ENCODE results near the gene ZNF804A.

Gene ZNF804A

DNA sequence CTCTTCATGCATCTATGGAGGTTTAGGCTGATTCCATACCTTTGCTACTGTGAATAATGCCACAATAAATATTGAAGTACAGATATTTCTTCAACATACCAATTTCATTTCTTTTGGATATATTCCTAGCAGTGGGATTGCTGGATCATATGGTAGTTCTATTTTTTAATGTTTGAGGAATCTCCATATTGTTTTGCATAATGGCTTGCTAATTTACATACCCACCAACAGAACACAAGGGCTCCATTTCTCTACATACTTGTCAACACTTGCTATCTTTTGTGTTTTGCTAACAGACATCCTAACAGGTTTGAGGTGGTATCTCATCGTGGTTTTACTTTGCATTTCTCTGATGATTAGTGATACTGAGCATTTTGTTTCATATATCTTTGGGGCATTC, 253.2 kb downstream of the ZNF804A start:
- no peak overlapping the region for H3K4me3 ChIP-seq (ENCODE audit: low read depth, low read length)
- CTCF ChIA-PET = no interaction called here
- POLR2A ChIA-PET = no interaction called here
- no peak for DNase-seq (ENCODE audit: low read depth, low spot score)
- no peak for TF ChIP-seq CTCF (IDR thresholded peaks at IDR 0.05; ENCODE audit: insufficient read depth, low read length, missing control alignments)

- POLR2A ChIA-PET = no interaction called here
Measured at GRCh38 chr2:184859187-184859586, 260.9 kb downstream of the ZNF804A start.

GRCh38 chr2:184860744-184861143, 262.4 kb downstream of the ZNF804A start:
- ChIA-PET CTCF (no interaction called here), POLR2A (no interaction called here)
- no peak overlapping the region for H3K4me3 ChIP-seq (ENCODE audit: low read depth, low read length)
- no peak for DNase-seq (ENCODE audit: low read depth, low spot score)
- no peak for TF ChIP-seq CTCF (IDR thresholded peaks at IDR 0.05; ENCODE audit: insufficient read depth, low read length, missing control alignments)

More at GRCh38 chr2:184859187-184859586, 260.9 kb downstream of the ZNF804A start:
- CTCF ChIA-PET = no interaction called here
- no peak overlapping the region for H3K4me3 ChIP-seq (ENCODE audit: low read depth, low read length)
- no peak for TF ChIP-seq CTCF (IDR thresholded peaks at IDR 0.05; ENCODE audit: insufficient read depth, low read length, missing control alignments)
- no peak for DNase-seq (ENCODE audit: low read depth, low spot score)

- TF ChIP-seq CTCF (IDR thresholded peaks at IDR 0.05; ENCODE audit: insufficient read depth, low read length, missing control alignments) = no peak
- ChIA-PET POLR2A (interaction anchor here (0.6 kb wide), 1 partner anchor 151 kb away, joined by 3 read pairs; no protein-coding TSS in a partner anchor), CTCF (no interaction called here)
- no peak overlapping the region for H3K4me3 ChIP-seq (ENCODE audit: low read depth, low read length)
- no peak for DNase-seq (ENCODE audit: low read depth, low spot score)
Measured at GRCh38 chr2:184875212-184875611, 276.9 kb downstream of the ZNF804A start.

DNA sequence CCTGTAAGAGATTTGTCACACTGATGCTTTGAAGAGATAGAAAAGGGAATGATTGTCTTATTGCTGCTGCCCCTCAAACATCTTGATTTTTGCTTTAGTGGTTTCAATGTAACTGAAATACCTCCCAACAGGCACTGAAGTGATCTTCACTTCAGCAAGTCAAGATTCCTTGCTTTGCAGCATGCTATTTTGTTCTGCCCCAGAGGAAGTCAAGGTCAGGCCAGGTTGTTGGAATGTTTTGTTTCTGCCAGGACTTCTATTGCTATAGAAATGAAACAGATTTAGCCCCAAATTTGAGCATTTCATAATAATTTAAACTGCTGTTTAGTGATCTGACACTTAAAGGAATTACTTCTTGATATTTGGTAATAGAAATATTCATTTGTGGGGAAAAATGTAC, 277.6 kb downstream of the ZNF804A start:
- ChIA-PET CTCF (no interaction called here), POLR2A (no interaction called here)
- no peak overlapping the region for H3K4me3 ChIP-seq (ENCODE audit: low read depth, low read length)
- TF ChIP-seq CTCF (IDR thresholded peaks at IDR 0.05; ENCODE audit: insufficient read depth, low read length, missing control alignments) = no peak
- DNase-seq (ENCODE audit: low read depth, low spot score) = no peak

- no peak for DNase-seq (ENCODE audit: low read depth, low spot score)
- TF ChIP-seq CTCF (IDR thresholded peaks at IDR 0.05; ENCODE audit: insufficient read depth, low read length, missing control alignments) = no peak
- H3K4me3 ChIP-seq (ENCODE audit: low read depth, low read length) = no peak overlapping the region
- CTCF ChIA-PET = no interaction called here
- POLR2A ChIA-PET = no interaction called here
Measured at GRCh38 chr2:184877909-184878308, 279.6 kb downstream of the ZNF804A start.

Measured in AG04449 (cell line).